ENCODE results near the gene ZBTB12.
"Not testable (repeated sequence)": the region's sequence is repeated elsewhere in the genome, so short reads cannot be mapped to it uniquely, and the experiment has no call there.

ZBTB12 gene

DNA sequence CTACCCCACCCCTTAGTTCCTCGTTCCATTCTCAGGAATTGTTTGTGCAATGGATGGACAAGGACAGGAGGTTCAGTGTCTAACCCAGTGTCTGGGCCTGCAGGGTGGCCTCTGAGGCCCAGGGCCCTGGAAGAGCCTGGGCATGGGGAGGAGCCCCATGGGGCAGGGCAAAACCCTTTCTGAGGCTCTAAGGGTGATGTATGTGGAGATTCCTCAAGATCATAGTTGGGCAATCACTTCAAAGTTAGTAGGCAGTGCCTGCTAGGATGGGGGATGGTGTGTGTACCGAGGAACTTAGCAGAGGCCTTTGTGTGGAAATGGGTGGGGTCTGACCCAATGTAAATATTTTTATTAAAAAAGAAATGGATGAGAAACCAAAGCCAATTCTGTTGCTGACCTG lies 18.9 kb upstream of the ZBTB12 start:
- no peak for DNase-seq

DNA sequence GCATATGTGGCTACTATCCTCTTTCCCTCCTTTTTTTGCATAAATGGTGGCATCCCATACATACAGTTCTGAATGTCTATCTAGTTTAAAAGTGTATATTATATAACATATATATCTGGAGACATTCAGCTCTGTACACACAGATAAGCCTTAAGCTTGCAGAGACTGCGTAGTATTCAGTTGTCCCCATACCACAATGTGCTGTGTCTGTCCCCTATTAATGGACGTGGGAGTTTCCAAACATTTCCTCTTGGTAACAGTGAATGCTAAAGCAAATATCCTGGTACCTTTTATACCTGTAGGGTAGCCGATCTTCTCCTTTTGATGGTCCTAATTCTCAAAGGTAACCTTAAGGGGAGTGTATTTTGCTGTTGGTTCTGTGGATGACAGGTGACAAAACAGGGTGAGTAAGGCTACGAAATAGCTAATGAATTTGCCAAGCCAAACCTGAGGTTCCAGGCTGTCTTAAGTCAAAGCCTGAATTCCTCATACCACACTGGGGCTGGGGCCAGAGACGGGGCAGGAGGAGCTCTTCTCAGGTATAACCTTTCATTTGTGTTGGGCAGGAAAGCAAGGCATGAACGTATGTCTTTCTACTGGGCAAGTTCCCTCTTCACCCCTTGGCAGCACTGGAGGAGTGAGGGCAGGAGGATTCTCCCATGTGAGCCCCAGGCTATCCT lies 17.9 kb upstream of the ZBTB12 start:
- DNase-seq, result no peak

DNA sequence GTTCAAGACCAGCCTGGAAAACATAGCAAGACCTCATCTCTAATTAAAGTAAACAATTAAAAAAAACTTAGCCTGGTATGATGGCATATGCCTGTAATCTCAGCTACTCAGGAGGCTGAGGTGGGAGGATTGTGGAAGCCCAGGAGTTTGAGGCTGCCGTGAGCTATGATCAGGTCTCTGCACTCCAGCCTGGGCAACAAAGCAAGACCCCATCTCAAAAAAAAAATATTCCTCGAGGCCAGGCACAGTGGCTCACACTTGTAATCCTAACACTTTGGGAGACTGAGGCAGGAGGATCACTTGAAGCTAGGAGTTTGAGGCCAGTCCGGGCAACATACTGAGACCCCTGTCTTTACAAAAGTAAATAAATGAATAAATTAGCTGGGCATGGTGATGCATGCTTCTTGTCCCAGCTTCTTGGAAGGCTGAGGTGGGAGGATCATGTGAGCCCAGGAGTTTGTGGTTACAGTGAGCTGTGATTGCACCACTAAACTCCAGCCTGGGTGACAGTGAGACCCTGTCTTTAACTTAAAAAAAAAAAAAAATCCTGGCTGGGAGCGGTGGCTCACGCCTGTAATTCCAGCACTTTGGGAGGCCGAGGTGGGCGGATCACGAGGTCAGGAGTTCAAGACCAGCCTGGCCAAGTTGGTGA lies 16.3 kb upstream of the ZBTB12 start:
- no peak for DNase-seq

DNA sequence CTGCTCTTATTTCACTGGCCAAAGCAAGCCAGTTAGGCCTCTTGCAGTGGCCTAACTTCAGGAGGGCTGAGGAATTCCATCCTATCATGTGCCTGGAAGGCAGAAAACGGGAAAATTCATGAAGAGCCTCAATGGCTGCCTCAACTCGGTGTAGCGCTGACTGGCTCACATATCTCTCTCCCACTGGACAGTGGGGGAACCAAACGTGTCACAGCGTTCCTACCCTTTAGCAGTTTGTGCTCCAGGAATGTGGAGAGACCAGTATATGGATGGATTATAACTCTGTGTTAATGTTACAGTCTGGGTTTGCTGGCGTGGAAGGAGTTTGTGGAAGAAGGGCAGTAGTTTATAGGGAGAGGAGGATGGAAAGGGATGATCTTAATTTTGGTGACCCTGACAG lies 13.9 kb upstream of the ZBTB12 start:
- no peak for DNase-seq

DNA sequence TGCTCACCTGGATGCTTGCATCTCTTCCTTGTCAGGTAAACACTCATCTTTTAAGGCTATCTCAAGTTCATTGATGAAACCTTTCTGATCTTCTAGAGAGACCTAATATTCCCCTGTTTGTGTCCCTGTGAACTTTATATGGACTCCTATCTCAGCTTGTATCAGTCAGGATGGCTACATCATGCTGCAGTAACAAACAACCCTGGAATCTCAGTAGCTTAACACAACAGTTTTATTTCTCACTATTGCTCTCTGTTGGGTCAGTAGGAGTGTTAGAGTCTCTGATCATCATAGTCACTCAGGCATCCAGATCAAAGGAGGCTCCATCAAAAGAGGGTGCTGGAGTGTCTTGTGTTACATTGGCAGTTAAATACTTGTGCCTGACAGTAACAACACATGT lies 13.5 kb upstream of the ZBTB12 start:
- no peak for DNase-seq

DNA sequence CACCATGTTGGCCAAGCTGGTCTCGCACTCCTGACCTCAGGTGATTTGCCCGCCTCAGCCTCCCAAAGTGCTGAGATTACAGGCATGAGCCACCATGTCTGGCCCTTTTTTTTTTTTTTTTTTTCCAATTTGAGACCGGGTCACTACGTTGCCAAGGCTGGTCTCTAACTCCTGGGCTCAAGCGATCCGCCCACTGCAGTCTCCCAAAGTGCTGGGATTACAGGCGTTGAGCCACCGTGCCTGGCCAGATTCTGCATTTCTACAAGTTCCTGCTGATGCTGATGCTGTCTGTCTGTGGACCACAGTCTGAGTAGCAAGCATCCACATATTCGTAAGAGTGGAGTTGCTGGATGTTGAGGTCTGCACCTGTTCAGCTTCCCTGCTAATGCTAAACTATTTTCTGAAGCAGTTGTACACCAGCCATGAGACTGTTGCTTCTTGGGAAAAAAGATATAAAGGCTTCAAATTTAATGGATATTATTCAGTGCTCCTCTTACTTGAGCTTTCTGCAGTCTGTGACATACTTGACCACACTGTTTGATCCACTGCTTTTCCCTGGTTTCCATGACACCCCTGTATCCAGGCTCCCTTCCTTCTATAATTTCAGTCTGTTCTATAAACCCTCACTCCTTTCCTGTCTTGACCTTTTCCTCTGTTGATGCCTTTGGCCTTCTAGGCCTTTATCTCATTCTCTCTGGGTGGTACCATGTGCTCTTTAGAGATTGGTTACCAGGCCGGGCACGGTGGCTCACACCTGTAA lies 10.1 kb upstream of the ZBTB12 start:
- no peak for DNase-seq

DNA sequence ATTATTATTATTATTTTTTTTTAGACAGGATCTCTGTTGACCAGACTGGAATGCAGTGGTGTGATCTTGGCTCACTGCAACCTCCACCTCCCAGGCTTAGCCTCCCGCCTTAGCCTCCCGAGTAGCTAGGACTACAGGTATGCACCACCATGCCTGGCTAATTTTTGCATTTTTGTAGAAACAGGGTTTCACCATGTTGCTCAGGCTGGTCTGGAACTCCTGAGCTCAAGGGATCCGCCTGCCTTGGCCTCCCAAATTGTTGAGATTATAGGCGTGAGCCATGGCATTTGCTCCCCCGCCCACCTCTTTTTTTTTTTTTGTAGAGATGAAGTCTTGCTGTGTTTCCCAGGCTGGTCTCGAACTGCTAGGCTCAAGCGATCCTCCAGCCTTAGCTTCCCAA lies 7.4 kb upstream of the ZBTB12 start:
- not testable (repeated sequence) for DNase-seq

DNA sequence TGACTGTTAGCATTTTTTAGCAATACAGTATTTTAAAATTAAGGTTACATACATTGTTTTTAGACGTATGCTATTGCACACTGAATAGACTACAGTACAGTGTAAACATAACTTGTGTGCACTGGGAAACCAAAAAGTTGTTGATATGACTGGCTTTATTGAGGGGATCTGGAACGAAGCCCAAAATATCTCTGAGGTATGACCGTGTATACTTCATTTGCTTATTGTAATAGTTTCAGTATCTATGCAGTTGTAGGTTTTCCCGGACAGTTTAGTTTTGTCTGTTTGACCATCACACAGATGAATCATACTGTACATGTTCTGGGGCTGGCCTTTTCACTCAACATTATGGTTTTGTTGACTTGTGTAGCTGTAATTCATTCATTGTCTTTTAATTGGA lies 6.9 kb upstream of the ZBTB12 start:
- no peak for DNase-seq

DNA sequence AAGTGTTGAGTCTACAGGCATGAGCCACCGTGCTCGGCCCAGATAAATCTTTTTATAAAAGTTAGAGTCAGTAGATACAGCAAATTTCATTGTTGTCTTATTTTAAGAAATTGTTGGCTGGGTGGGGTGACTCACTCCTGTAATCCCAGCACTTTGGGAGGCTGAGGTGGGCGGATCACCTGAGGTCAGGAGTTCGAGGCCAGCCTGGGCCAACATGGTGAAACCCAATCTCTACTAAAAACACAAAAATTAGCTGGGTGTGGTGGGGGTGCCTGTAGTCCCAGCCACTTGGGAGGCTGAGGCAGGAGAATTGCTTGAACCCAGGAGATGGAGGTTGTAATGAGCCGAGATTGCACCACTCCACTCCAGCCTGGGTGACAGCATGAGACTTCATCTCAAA lies 6.4 kb upstream of the ZBTB12 start:
- not testable (repeated sequence) for DNase-seq

DNA sequence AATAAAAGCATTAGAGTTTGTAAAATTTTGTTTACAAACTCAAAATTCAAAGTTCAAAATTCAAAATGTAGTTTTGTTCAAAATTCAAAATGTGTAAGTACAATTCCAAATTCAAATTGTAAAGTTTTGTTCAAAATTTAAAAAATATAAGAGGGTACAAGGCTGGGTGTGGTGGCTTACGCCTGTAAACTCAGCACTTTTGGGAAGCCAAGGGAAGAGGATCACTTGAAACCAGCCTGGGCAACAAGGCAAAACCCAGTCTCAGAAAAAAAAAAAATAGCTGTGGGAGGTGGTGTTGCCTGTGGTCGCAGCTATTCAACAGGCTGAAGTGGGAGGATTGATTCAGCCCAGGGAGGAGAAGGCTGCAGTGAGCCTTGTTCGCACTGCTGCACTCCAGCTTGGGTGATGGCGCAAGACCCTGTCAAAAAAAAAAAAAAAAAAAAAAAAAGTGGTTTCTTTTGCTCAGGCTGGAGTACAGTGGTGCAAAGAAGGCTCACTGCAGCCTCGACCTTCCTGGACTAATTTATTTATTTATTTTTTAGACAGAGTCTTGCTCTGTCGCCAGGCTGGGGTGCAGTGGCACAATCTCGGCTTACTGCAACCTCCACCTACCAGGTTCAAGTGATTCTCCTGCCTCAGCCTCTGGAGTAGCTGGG lies 5.4 kb upstream of the ZBTB12 start:
- DNase-seq, result no peak

DNA sequence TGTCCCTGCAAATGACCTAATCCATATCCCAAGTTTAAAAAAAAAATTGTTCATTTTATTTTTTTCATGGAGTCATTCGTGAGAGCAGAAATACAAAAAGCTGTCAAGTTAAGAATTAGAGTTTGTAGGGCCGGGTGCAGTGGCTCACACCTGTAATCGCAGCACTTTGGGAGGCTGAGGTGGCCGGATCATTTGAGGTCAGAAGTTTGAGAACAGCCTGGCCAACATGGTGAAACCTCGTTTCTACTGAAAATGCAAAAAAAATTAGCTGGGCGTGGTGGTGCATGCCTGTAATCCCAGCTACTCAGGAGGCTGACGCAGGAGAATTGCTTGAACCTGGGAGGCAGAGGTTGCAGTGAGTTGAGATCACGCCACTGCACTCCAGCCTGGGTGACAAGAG lies 4.8 kb upstream of the ZBTB12 start:
- not testable (repeated sequence) for DNase-seq

DNA sequence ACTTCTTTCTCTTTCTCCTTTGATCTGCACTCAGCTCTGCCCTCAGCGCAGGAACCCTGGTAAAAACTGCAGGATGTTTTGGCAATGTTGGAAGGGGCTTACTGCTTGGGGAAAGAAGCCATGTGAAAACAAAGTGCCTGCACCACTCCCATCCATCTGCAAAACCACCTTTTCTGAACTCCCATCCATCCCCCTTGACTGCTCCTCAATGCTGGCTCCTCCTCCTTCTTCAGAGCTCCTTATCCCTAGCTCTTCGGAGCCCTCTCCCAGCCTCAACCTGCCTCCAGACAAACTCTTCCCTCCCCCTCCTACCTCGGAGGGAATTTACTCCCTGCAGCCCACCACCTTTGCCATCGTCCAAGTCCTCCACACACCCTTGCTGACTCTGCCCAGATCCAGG lies 4.2 kb upstream of the ZBTB12 start:
- DNase-seq, result no peak

DNA sequence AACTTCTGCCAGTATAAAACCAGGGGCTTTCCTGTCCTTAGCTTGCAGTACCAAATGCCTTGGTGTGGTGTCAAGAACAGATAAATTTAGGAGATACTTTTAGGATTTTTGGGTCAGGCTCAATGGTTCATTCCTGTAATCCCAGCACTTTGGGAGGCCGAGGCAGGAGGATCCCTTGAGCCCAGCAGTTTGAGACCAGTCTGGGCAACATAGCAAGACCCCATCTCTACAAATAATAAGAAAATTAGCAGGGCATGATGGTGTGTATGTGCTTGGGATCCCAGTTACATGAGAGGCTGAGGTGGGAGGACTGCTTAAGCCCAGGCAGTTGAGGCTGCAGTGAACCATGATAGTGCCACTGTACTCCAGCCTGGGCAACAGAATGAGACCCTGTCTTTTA lies 3.2 kb upstream of the ZBTB12 start:
- no peak for DNase-seq

DNA sequence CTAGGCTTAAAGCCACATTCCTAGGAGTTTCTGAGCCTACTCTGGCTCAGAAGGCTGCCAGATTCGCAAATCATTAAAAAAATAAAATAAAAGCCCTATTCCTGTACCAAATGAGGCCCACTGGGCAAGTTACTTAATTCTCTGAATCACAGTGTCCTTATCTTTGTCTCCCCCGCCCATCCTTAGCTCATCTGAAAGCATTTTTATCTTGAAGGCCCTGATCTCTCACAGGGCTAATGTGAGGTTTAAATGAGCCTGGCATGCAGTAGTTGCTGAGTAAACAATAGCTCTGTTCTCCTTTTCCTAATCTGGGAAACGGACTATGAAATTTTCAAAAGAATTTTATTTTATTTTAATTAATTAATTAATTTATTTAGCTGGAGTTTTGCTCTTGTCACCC lies 2.1 kb upstream of the ZBTB12 start:
- DNase-seq, result no peak

DNA sequence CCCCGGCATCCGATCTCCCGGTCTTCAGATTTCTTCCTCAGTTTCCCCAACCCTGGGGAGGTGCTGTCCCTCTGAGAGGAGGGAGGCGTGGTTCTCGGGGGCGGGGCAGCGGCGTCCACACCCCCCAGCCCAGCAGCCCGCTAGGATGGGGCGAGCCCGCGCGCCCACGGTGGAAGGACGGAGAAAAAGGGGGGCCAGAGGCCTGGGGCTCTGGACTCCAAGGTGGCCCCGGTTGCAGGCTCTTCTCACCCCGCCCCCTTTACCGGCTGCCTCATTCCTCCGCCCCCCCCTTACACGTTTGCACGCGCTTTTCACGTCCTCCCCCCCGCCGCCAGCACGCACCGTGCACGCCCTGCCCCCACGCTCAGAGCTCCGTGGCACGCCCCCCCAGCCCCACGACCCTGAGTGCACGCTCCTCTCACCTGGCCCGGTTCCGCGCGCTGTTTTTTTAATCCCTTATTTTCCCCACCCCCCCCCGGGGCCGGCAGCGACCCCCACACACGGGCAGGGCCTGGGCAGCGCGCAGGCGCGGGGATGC lies 402 bp downstream of the ZBTB12 start:
- DNase-seq, result peak; percentile 64

DNA sequence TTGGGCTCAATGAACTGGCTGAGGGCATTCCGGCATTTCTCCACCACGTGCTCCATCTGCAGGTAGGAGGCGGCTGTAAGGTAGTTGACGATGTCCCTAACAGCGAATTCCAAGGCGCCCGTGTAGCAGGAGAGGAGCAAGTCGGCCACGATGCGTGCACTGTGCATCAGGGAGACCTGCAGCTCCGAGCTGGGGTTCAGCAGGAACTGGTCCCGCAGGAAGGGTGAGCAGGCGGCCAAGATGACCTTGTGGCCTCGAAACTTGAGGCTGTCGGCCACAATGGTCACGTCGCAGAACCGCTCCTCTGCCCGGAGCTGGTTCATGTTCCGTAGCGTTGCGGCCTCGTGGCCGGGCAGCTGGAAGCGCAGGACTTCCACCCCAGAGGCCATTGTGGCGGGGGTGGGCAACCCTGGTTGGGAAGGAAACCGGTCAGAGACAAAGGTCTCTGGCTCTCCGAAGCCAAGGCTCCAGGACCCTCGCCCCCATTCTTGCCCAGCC lies 920 bp downstream of the ZBTB12 start:
- DNase-seq, result no peak

DNA sequence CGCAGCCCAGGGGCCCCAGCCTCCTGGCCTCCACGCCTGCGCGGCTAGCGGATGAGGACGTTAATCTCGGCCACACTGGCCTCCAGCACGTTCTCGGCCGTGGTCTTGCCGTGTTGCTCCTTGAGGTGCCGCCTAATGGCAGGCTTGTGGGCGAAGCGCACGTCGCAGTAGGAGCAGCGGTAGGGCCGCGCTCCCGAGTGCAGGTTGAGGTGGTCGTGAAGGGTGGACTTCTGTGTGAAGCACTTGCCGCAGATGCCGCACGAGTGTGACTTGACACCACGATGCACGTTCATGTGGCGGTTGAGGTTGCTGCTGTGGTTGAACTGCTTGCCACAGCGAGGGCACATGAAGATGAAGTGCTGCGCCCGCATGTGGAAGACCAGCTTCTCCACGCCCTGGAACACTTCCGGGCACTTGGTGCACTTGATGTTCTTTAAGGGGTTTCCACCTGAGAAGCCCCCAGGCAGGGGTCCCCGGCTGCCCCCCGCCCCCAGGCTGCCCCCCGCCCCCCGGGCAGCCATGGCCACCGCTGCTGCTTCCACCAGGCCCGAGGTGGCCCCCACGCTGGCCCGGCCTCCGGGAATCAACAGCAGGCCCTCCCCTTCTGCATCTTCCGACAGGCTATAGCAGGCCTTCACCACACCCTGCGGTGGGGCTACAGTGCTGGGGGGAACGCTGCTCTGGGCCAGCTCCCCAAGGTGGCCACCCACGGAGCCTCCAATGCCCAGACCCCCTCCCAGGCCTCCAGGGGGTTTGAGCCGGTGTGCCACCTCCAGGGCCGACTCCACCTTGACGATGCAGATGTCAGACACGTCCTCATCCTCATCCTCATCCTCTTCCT lies 1.8 kb downstream of the ZBTB12 start:
- DNase-seq, result no peak

DNA sequence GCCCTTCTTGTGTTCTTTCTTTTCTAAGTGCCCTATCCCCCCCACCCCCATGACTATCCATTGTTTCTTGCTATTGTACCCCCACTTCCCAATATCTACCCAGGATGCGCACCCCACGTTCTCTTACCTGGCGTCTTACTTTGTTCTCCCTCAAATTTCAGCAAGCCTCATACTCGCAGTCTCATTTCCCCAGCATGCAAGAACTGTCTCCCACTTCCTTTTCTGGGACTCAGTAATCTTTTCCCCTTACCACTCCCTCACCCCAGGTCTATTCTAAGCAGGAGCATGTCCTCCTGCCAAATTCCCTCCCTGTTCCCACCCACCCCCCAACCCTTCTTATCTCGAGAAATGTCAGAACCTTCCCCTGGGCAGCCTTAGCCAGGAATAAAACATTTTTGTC lies 2.7 kb downstream of the ZBTB12 start:
- DNase-seq, result no peak

DNA sequence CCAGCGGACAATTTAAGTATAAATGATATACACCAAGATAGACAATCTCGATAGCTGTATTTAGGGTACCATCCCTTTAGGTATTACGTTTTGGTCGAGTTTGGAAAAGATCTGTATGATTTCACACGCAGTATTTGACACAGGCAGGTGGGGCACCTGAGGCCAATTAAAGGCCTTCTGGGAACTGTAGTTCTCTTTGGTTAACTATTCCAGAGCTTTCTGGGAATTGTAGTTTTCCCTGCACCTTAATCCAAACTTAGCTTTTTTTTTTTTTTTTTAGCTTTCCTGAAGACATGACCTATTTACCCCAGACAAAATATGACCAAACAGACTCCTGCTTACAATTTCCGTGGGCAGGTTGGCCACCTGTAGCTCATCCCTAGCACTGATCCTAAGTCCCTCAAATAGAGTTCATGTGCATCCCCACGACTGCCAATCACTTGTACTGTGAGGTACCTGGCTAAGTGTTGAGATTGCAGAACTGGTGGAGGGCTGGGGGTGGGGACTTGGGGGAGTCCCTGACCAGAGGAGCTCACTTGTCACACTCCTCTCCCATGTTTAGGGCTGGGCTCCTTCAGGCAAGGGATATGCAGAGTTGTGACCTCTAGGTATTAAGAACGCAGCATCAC lies 3.4 kb downstream of the ZBTB12 start:
- DNase-seq, result peak; percentile 37

DNA sequence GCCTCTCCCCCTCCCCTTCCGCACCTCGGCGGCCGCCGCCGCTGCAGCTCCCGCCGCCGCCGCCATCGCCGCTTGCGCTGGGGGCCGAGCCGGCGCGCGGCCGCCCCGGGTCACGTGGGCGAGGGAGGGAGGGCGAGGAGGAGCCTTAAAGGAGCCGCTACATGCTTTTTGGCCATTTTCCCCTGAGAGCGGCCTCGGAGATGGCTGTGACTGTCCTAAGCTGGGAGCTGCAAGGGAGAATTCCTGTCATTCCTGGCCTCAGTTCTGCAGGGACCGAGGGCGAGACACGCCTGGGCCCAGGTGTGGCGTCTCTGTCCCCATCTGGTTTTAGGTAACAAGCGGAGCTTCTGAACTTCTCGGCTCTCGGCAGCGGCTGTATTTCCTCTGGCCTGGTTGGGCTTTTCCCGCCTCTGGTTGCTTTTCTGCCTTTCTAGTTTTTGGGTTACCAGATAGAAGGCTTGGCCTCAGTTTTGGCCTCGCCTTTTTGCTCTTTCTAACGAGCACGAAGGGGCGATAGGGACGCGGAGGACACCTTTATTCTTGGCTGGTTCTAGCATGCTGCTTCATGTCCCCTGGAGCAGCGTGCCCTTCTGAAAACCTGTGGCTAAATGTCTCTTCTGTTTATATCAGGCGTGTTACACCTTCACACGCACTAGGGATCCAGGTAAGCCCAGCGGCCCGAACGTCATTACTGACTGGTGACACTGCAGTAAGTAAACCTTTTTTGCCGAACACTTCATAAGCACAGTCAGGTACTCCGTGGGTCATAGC lies 4.1 kb downstream of the ZBTB12 start, which contains the start of gene EHMT2:
EHMT2 (minus strand) TSS at position 87 of the 771 bp plus-strand sequence; CDS start at position 66, 21 bp downstream.
- peak; percentile 82 for DNase-seq

Measured in CD4-positive, alpha-beta T cell treated with Interferon gamma for 1 hour (primary cell).